Vagina (tissue), 2 donors: Measurements from ENCODE around the gene CUX1.

ENCODE experiments used
- CTCF ChIP-seq, 3 experiments: fragments of 450-650 bp in 2 of 3; fragments of 200-600 bp in 1 of 3; sonication (generic) in 1 of 3; IDR thresholded peaks; one replicate each; pipeline ENCODE4 v1.5.1; 2017 to 2019; ENCODE audit warnings: antibody characterized with exemption in 3 of 3, mild to moderate bottlenecking in 2 of 3, moderate library complexity in 2 of 3
- POLR2A ChIP-seq, 2 donors: fragments of 450-650 bp; IDR thresholded peaks; one replicate each; pipeline ENCODE4 v1.6.1; 2017; ENCODE audit warnings: antibody characterized with exemption in 2 of 2, mild to moderate bottlenecking in 2 of 2, moderate library complexity in 2 of 2
- POLR2AphosphoS5 ChIP-seq, 2 donors: sonication (generic); formaldehyde crosslinking; IDR thresholded peaks; one replicate each; pipeline ENCODE4 v1.9.0; 2017; ENCODE audit warnings: antibody characterized with exemption in 2 of 2, mild to moderate bottlenecking in 2 of 2, low read depth in 1 of 2; ENCODE audit not compliant: insufficient read depth in 1 of 2

- TF ChIP-seq CTCF (IDR thresholded peaks at IDR 0.05) (no peak), POLR2A (IDR thresholded peaks at IDR 0.05) (no peak), POLR2AphosphoS5 (IDR thresholded peaks at IDR 0.05; ENCODE audit: insufficient read depth in 1 of 2, low read depth in 1 of 2) (no peak)
Measured at GRCh38 chr7:101943306-101943705, 125.9 kb downstream of the CUX1 start.
